HepG2 (cell line): Measurements from ENCODE around the gene LIMS2. TPM values are rescaled to one million over a fixed set of nuclear protein-coding genes. Genes with fewer than 3 reads are reported as not detected.

ENCODE experiments used
- ATAC-seq: fragments of 200-7000 bp; cut with Tn5 transposase; 3 replicates; pipeline ENCODE4 v1.9.1; 2020; ENCODE audit warnings: mild to moderate bottlenecking, moderate library complexity
- BruUV-seq: library from RNA; stranded (reverse); fragments of 400-500 nt; replicated peaks from 2 replicates; lab custom pipeline; 2021; lab: Mats Ljungman, UMichigan
- CTCF ChIA-PET: fragments of 300-600 bp; formaldehyde crosslinking; extraction: SDS; loops from one replicate; lab custom pipeline; 2021; ENCODE audit warnings: low total read pairs, inconsistent platforms, low intra/inter-chr PET ratio; lab: Yijun Ruan, JAX
- POLR2A ChIA-PET: fragments of 350-600 bp; sonication (Branson Sonifier 250); formaldehyde crosslinking; loops from one replicate; lab custom pipeline; 2020; ENCODE audit warnings: antibody characterized with exemption, inconsistent platforms; lab: Yijun Ruan, JAX
- DNase-seq: peaks from one replicate; pipeline ENCODE4 v3.0.0-alpha.2; 2015; ENCODE audit warnings: low spot score
- FAIRE-seq: peaks from 3 replicates; lab custom pipeline; 2011; peaks lifted over from hg19 to GRCh38; lab: Jason Lieb, UNC
- H2AFZ ChIP-seq: one replicate; pipeline ENCODE4 v1.6.1; 2011; ENCODE audit warnings: low read length, inconsistent platforms
- H3K27ac ChIP-seq: fragments of 300-600 bp; 3 replicates; pipeline ENCODE4 v1.8.0; 2011; ENCODE audit warnings: mixed run types, mild to moderate bottlenecking, mixed read lengths, low read length, inconsistent platforms; ENCODE audit not compliant: insufficient read depth; ENCODE audit errors: extremely low read length
- H3K27me3 ChIP-seq, 2 experiments: fragments of 200-600 bp in 1 of 2; 2 replicates in 1 of 2; 3 replicates in 1 of 2; pipeline versions ENCODE4 v1.6.0 to v1.8.0; 2011; ENCODE audit warnings: low read length in 2 of 2, mild to moderate bottlenecking in 2 of 2, moderate library complexity in 2 of 2, inconsistent platforms in 1 of 2; ENCODE audit not compliant: insufficient read depth in 2 of 2, control insufficient read depth in 1 of 2
- H3K36me3 ChIP-seq, 2 experiments: fragments of 200-600 bp in 1 of 2; replicated peaks in 1 of 2; 2 replicates in 1 of 2; 3 replicates in 1 of 2; pipeline versions ENCODE4 v1.5.1 to v1.8.0; 2011; ENCODE audit warnings: low read length in 2 of 2, inconsistent platforms in 1 of 2; ENCODE audit not compliant: insufficient read depth in 2 of 2, control insufficient read depth in 1 of 2
- H3K4me1 ChIP-seq: 2 replicates; pipeline ENCODE4 v1.5.1; 2012; ENCODE audit warnings: low read length, inconsistent platforms; ENCODE audit not compliant: insufficient read depth
- H3K4me2 ChIP-seq: 2 replicates; pipeline ENCODE4 v1.6.0; 2011; ENCODE audit warnings: low read depth, low read length, inconsistent platforms
- H3K4me3 ChIP-seq, 3 experiments: fragments of 200-600 bp in 1 of 3; sonication (generic), shearing (Covaris generic) in 1 of 3; replicated peaks in 1 of 3; 2 replicates each; pipeline ENCODE4 v1.5.1; 2011 to 2016; ENCODE audit warnings: low read length in 3 of 3, inconsistent platforms in 2 of 3, low read depth in 2 of 3, mild to moderate bottlenecking in 2 of 3, control low read depth in 1 of 3, mixed read lengths in 1 of 3; ENCODE audit not compliant: insufficient read depth in 1 of 3
- H3K79me2 ChIP-seq: one replicate; pipeline ENCODE4 v1.6.1; 2011; ENCODE audit warnings: low read length, inconsistent platforms; ENCODE audit not compliant: insufficient read depth
- H3K9ac ChIP-seq: 2 replicates; pipeline ENCODE4 v1.6.0; 2011; ENCODE audit warnings: mild to moderate bottlenecking, low read depth, low read length, inconsistent platforms; ENCODE audit not compliant: insufficient read depth
- H3K9me3 ChIP-seq: 2 replicates; pipeline ENCODE4 v1.5.1; 2012; ENCODE audit warnings: mild to moderate bottlenecking, low read length
- H4K20me1 ChIP-seq: 2 replicates; pipeline ENCODE4 v1.6.0; 2011; ENCODE audit warnings: inconsistent platforms, mild to moderate bottlenecking, low read length, moderate library complexity; ENCODE audit not compliant: insufficient read depth
- ARNT2 ChIP-seq: sonication (generic); formaldehyde crosslinking; IDR thresholded peaks from 2 replicates; pipeline ENCODE4 v1.8.0; 2022; ENCODE audit warnings: mild to moderate bottlenecking, low read depth, missing genetic modification reagents, moderate library complexity
- ATRX ChIP-seq: sonication (generic); formaldehyde crosslinking; IDR thresholded peaks from 2 replicates; pipeline ENCODE4 v1.4.0; 2020; ENCODE audit warnings: missing genetic modification reagents, borderline replicate concordance
- GATAD1 ChIP-seq: IDR thresholded peaks from 2 replicates; pipeline ENCODE4 v1.6.1; 2016; ENCODE audit warnings: missing genetic modification reagents, missing compliant biosample characterization
- GLI4 ChIP-seq: sonication (generic); formaldehyde crosslinking; IDR thresholded peaks from 2 replicates; pipeline ENCODE4 v1.5.1; 2020; ENCODE audit warnings: missing genetic modification reagents, mild to moderate bottlenecking, moderate library complexity, borderline replicate concordance
- HDAC6 ChIP-seq: fragments of 200-600 bp; sonication (generic); IDR thresholded peaks from 2 replicates; pipeline ENCODE4 v1.7.0; 2017; ENCODE audit warnings: mild to moderate bottlenecking, antibody characterized with exemption, low read length, low read depth
- IRF2 ChIP-seq: IDR thresholded peaks from 2 replicates; pipeline ENCODE4 v1.6.1; 2018; ENCODE audit warnings: missing genetic modification reagents, missing compliant biosample characterization
- JUNB ChIP-seq: sonication (generic); formaldehyde crosslinking; IDR thresholded peaks from 2 replicates; pipeline ENCODE4 v1.8.0; 2022; ENCODE audit warnings: missing genetic modification reagents, mild to moderate bottlenecking, borderline replicate concordance
- NFKBIZ ChIP-seq: IDR thresholded peaks from 2 replicates; pipeline ENCODE4 v1.6.1; 2018; ENCODE audit warnings: missing genetic modification reagents, missing compliant biosample characterization
- PAXIP1 ChIP-seq: sonication (generic); formaldehyde crosslinking; conservative IDR thresholded peaks from 2 replicates; pipeline ENCODE4 v1.4.0; 2020; ENCODE audit warnings: mild to moderate bottlenecking, missing genetic modification reagents, moderate library complexity
- PHF20 ChIP-seq: sonication (generic); formaldehyde crosslinking; IDR thresholded peaks from 2 replicates; pipeline ENCODE4 v1.5.0; 2020; ENCODE audit warnings: mild to moderate bottlenecking, missing genetic modification reagents
- SNAI1 ChIP-seq: sonication (generic); formaldehyde crosslinking; IDR thresholded peaks from 2 replicates; pipeline ENCODE4 v1.5.0; 2020; ENCODE audit warnings: mild to moderate bottlenecking, missing genetic modification reagents, borderline replicate concordance
- SNAPC5 ChIP-seq: sonication (generic); formaldehyde crosslinking; IDR thresholded peaks from 2 replicates; pipeline ENCODE4 v1.8.1; 2023; ENCODE audit warnings: mild to moderate bottlenecking, missing genetic modification reagents, borderline replicate concordance
- SSRP1 ChIP-seq: IDR thresholded peaks from 2 replicates; pipeline ENCODE4 v1.6.1; 2016; ENCODE audit warnings: control low read depth
- TIGD3 ChIP-seq: sonication (generic); formaldehyde crosslinking; IDR thresholded peaks from 2 replicates; pipeline ENCODE4 v1.5.1; 2020; ENCODE audit warnings: mild to moderate bottlenecking, missing genetic modification reagents, borderline replicate concordance
- ZBTB33 ChIP-seq: sonication (generic); formaldehyde crosslinking; IDR thresholded peaks from 2 replicates; pipeline ENCODE4 v1.4.0; 2020; ENCODE audit warnings: missing genetic modification reagents
- ZC3H4 ChIP-seq: sonication (generic); formaldehyde crosslinking; IDR thresholded peaks from 2 replicates; pipeline ENCODE4 v1.4.0; 2020; ENCODE audit warnings: missing genetic modification reagents, borderline replicate concordance
- ZNF784 ChIP-seq: sonication (generic); formaldehyde crosslinking; IDR thresholded peaks from 2 replicates; pipeline ENCODE4 v1.5.1; 2020; ENCODE audit warnings: missing genetic modification reagents, mild to moderate bottlenecking, borderline replicate concordance
- WGBS: methylation state at CpG from one replicate; pipeline ENCODE4 v1.1.6; 2017; ENCODE audit warnings: low lambda C conversion rate; 5-methylcytosine and 5-hydroxymethylcytosine counted together
- in situ Hi-C: cut with HindIII; loops from 2 replicates; pipeline ENCODE4 v1.10.0; 2017; ENCODE audit warnings: low pct_unique_long_range_greater_than_20kb; ENCODE audit not compliant: extremely low pct_ligation_motif_present
- intact Hi-C: fragments of 100-400 bp; cut with micrococcal nuclease; formaldehyde crosslinking; loops from one replicate; pipeline ENCODE4 v1.10.0; 2022; ENCODE audit not compliant: unreplicated experiment
- polyA plus RNA-seq, 8 experiments: library from polyadenylated mRNA; depleted of rRNA in 3 of 8; stranded (reverse) in 7 of 8; unstranded in 1 of 8; fragments of >200 nt; fragmentation: Illumina TruSeq in 4 of 8; extraction: Trizol in 4 of 8; gene quantifications; 2 replicates each; pipeline versions ENCODE4 v1.2.1 to v1.2.3, GENCODE V29; 2011 to 2016; ENCODE audit warnings: low read depth in 4 of 8, missing spikeins in 1 of 8, mixed read lengths in 1 of 8; ENCODE audit not compliant: insufficient read depth in 1 of 8
- total RNA-seq, 5 experiments: library from RNA; depleted of rRNA; stranded (reverse); fragments of >200 nt; fragmentation: Illumina TruSeq; extraction: Trizol; gene quantifications; 2 replicates each; pipeline ENCODE4 v1.2.3, GENCODE V29; 2016; ENCODE audit warnings: low read depth in 1 of 5

The LIMS2 gene
- total and polyA plus RNA-seq, 2 of the 13 experiments (the other 11 are each of a cell fraction or from before 2014, with no cell fraction given), result 1.0 to 1.9 TPM

- intact Hi-C loops (no loop called here), in situ Hi-C loops (no loop called here)
- DNase-seq (no peak), ATAC-seq (no peak), FAIRE-seq (no peak)
- Histone ChIP-seq H3K9ac (no peak overlapping the region), H2AFZ (no peak overlapping the region), H3K4me1 (peaks cover 22% of the 10 kb centered on the region; the same call in 1 of the 2 replicates), H3K36me3 (no peaks in the 10 kb centered on the region), H3K4me2 (no peak overlapping the region), H4K20me1 (no peaks in the 10 kb centered on the region), H3K27me3 (peaks cover 29 to 96% of the 10 kb centered on the region in 2 experiments), H3K79me2 (no peaks in the 10 kb centered on the region), H3K4me3 (no peak overlapping the region), H3K9me3 (no peaks in the 10 kb centered on the region), H3K27ac (no peak overlapping the region)
- ChIA-PET CTCF (no interaction called here), POLR2A (no interaction called here)
- 47% methylated on average over 13 of the region's 16 CpGs for WGBS
- no TSS peak for BruUV-seq
- TF ChIP-seq PHF20 (CRISPR knock-in tag) (no peak), HDAC6 (no peak), PAXIP1 (no peak), ZBTB33 (no peak), SNAPC5 (CRISPR knock-in tag) (no peak), IRF2 (CRISPR knock-in tag) (no peak), ATRX (no peak), GLI4 (CRISPR knock-in tag) (no peak), ZC3H4 (no peak), ARNT2 (no peak), SNAI1 (CRISPR knock-in tag) (no peak), ZNF784 (CRISPR knock-in tag) (no peak), GATAD1 (CRISPR knock-in tag) (no peak), SSRP1 (CRISPR knock-in tag) (no peak), NFKBIZ (CRISPR knock-in tag) (no peak), JUNB (CRISPR knock-in tag) (no peak), TIGD3 (CRISPR knock-in tag) (no peak)
These were observed 41.2 kb downstream of the LIMS2 start for GRCh38 chr2:127634066-127634617.
